GM20000 (cell line): Measurements from ENCODE around the gene NRARP.
A peak's percentile ranks its signal among the peaks of the same experiment; 100 is the strongest.

Source experiments
- DNase-seq: peaks from one replicate; pipeline ENCODE4 v3.0.0; 2012; ENCODE audit warnings: low spot score
- CTCF ChIP-seq: IDR thresholded peaks from 2 replicates; pipeline ENCODE4 v1.5.1; 2012; ENCODE audit warnings: mild to moderate bottlenecking, control low read depth; ENCODE audit errors: extremely low read depth, missing control alignments

Gene NRARP

GRCh38 chr9:137319739-137320551 lies 17.9 kb upstream of the NRARP start:
- no peak for TF ChIP-seq CTCF

GRCh38 chr9:137319011-137319738 lies 17.1 kb upstream of the NRARP start:
- DNase-seq: peak; percentile 25
- no peak for TF ChIP-seq CTCF

More at GRCh38 chr9:137319739-137320551, 17.9 kb upstream of the NRARP start:
- peak; percentile 29 for DNase-seq

GRCh38 chr9:137318602-137319001 lies 16.5 kb upstream of the NRARP start:
- no peak for TF ChIP-seq CTCF
- DNase-seq: peak; percentile 23

- no peak for TF ChIP-seq CTCF
Measured at GRCh38 chr9:137317718-137318511, 15.8 kb upstream of the NRARP start.

GRCh38 chr9:137317021-137317717 lies 15.1 kb upstream of the NRARP start:
- peak; percentile 34 for DNase-seq
- TF ChIP-seq CTCF: no peak

More at GRCh38 chr9:137317718-137318511, 15.8 kb upstream of the NRARP start:
- DNase-seq: peak; percentile 31

- DNase-seq: peak; percentile 97
- TF ChIP-seq CTCF: no peak
Measured at GRCh38 chr9:137316012-137316981, 14.2 kb upstream of the NRARP start.
